NCI-H2171 treated with DMSO at 0.1 percent for 48 hours (cell line): ENCODE measurements around the gene CREG2.

ENCODE experiments used
- DNase-seq: peaks from one replicate; lab custom pipeline; 2025; lab: John Stamatoyannopoulos, UW

The CREG2 gene

DNA sequence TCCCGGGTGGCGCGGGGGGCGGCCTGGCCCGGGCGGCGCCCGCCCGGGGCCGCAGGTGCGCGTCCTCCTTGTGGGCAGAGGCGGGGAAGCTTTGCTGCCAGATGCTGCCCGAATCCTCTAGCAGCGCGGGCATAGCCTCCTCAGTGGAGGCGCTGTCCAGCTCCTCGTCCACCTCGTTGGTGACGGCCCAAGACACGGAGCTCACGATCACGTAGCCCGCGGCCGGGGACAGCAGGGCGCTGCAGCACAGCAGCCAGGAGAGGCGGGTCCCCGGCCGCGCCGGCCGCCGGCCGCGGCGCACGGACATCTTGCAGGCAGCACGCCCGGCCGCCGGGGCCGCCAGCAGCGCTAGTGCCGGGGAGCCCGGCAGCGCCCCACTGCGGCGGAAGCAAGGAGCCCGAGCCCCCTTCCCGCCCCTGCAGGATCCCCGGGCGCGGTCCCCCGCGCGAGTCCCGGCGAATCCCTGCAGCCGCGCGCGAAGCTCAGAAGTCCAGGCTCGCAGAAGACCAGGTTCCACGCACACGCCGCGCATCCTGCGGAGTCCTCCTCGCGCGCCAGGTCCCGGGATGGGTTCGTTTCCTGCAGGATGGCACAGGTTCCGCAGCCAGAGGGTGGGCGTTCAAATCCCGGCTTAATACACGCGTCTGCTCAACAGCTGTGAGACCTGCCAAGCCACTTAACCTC, at the start of gene CREG2:
Gene CREG2 (minus strand): TSS at position 353 of the 684 bp plus-strand sequence. CDS start 46 bp downstream, at position 307.
- DNase-seq = peak; percentile 41

DNA sequence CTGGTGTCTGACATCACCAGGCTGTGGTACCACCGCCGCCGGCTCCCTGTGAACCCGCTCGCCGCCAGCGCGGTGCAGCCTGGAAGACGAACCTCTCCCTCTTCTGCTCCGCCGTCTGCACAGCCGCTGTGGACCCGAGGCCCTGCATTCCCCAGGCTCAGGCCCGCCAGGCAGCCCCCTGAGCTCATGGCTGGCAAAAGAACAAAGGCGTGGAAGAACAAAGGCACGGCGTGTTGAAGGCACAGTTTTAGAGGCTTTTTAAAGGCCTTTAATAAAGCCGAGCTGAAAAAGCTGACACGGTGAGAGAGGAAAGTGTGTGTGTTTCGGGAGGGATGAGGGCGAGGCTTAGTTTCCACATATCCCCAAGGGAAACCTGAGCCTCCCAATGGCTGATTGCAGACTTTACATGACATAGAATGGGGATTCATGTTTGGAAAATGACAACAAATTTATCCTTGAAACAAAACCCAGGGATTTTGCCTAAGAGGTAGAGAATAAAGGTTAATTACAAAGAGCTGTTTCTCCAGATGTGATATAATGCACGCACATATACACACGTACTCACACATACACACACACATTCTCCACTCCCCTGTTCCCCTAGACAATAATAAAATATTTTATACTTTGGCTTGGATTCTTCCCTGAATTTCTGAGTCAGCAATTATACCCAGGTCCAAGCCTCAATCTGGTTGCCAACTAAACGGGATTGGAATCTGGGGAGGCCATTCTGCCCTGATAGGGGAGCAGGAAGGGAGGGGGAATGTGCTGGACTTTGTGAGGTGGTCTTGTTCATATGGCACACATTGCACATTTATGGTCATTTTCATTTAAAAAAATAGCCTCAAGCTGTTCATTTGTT, 47.9 kb upstream of the CREG2 start:
- DNase-seq = no peak

- no peak for DNase-seq
Measured at GRCh38 chr2:101433465-101433864, 46.2 kb upstream of the CREG2 start.

DNA sequence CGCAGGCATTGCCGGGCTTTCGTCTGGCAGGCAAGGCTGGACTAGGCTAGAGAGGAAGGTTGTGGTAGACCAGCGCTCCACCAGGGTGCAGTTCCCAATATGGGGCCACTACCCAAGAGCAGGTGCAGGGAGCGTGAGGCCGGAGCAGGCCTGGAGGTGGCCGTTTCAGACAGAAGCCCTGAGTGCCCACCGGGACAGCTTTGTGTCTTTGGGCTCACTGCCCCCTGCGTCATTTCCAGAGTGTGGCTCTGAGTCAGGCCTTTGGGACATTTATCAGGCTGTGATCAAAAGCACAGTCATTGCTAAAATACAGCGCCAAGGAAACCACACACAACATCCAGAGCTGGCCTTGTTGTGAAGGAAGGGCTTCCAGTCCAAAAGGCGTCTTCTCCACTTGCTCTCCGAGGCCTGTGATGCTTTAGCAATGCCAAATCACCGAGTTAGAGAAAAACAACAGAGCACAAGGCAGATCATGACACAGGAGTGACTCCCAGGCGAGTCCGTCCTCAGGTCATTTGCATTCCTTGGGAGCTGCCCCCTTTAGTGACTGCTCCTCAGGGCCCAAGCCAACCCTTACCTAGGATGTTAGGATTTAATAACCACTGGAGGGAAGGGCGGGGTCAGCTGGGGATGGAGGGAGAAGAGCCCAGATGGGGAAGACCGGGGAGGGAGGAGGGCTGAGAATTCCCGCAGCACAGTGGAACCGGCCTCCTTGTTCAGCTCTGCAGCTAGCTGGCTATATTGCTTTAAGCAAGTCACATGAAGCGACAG, 45.3 kb upstream of the CREG2 start:
- no peak for DNase-seq

DNA sequence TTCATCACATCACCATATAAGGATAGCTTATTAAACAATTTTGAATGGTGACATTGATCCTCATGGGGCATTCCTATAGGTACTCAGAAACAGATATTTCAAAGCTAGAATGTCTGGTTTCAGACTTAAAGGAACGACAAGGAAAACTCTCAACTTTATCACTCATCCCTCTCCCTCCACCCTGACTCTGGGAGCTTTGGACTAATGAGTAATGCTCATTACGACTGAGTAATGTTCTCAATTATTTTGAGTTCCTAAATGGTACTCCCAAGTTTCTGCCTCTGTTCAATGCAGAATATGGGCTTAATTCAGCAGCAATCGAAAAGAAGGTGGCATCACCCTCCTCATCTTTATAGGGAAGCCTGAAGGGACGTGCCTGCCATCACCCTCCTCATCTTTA, 44.2 kb upstream of the CREG2 start:
- no peak for DNase-seq

DNA sequence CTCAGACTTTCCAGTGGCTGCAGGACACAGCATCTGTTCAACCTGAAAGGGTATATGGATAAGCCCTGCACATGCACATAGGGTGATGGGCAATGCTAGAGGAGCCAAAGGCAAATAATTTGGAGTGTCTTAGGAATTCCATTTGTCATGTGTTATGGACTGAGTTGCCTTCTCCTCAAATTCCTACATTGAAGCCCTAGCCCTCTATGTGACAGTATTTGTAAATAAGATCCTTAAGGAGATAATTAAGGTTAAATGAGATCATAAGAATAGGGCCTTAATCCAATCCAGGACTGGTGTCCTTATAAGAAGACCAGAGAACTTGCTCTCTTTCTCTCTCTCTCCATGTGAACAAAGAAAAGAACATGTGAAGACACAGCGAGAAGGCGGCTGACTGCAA, 42.9 kb upstream of the CREG2 start:
- DNase-seq = no peak

- DNase-seq = no peak
Measured at GRCh38 chr2:101429453-101429852, 42.1 kb upstream of the CREG2 start.

- no peak for DNase-seq
Measured at GRCh38 chr2:101428422-101429176, 41.3 kb upstream of the CREG2 start.

DNA sequence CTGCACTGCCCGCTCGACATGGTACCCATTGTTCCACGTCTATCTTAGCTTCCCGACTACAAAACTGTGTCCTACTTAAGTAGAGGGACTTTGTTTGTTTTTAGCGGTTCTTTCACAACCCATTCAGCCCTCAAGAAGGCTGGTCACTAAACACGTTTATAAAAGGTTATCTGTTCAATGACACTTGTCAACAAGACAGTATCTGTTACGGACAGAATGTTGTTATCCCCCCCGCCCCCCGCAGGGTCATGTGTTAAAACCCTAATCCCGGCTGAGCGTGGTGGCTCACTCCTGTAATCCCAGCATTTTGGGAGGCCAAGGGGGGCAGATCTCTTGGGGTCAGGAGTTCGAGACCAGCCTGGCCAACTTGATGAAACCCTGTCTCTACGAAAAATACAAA, 40.4 kb upstream of the CREG2 start:
- no peak for DNase-seq

DNA sequence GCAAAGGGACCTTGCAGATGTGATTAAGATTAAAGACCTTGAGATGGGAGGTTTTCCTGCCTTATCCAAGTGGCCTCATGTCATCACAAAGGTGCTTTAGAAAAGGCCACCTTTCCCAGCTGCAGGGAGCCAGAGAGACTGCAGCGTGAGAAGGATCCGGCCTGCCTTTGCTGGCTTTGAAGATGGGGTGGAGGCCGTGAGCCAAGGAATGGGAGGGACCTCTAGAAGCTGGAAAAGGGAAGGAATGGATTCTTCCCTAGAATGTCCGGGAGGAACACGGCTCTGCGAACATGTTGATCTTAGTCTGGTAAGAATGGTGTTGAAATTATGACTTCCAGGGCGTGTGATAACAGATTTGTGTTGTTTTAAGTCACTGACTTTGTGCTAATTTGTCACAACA, 39.9 kb upstream of the CREG2 start:
- DNase-seq = no peak

GRCh38 chr2:101426822-101427221, 39.5 kb upstream of the CREG2 start:
- DNase-seq = no peak

GRCh38 chr2:101420623-101421022, 33.3 kb upstream of the CREG2 start:
- DNase-seq = no peak

- DNase-seq = peak; percentile 67
Measured at GRCh38 chr2:101419096-101419663, 31.9 kb upstream of the CREG2 start.

GRCh38 chr2:101418460-101419095, 31.3 kb upstream of the CREG2 start:
- DNase-seq = no peak

DNA sequence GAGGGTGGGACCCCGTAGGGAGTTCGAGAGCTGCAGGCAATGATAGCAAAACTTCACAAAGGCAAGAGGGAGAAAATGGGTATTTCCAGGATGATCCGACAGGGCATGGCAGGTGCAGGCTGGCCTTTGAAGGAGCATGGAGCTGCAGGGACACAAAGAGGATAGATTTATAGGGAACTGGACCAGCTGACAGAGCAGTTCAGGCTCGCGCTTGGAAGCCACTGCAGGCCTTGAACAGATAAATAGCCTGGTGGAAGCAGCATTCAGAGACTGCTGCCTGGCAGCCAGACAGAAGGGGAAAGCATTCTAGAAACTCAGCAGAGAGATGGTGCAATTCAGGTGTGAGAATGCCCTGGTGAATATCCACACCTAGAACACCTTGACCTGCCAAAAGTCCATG, 29.3 kb upstream of the CREG2 start:
- DNase-seq = no peak

DNA sequence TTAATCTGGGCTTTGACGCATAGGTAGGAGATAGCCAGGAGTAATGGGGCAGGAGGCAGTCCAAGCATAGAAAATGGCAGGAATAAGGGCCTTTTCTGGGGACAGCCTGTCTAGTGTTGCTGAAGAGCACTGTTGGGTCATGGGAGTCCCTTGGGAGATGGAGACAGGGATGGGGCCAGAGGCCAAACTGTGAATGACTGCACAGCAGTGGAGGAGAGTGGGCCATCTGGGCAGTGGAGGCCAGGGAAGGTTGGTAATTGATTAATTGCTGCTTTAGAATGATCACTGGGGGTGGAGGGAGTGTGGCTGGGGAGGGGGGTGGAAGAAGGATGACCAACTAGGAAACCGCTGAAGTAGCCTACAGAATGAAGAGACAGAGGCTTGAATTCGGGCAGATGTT, 28.6 kb upstream of the CREG2 start:
- DNase-seq = no peak

DNA sequence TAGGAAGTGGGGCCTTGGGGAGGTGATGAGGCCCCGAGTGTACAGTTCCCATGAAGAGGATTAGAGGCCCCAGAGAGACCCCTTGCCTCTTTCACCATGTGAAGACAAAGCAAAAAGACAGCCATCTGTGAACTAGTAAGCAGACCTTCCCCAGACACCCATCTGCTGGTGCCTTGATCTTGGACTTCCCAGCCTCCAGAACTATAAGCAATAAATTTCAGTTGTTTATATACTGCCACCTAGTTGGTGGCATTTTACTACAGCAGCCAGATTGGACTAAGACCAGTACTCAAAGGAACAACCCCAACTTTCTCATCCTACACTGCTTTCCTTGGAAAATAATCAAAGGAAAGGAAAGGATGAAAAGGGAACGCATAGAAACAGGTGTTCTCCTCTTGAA, 27.9 kb upstream of the CREG2 start:
- DNase-seq = no peak

- no peak for DNase-seq
Measured at GRCh38 chr2:101412092-101412694, 24.9 kb upstream of the CREG2 start.

GRCh38 chr2:101410746-101411145, 23.4 kb upstream of the CREG2 start:
- DNase-seq = no peak

DNA sequence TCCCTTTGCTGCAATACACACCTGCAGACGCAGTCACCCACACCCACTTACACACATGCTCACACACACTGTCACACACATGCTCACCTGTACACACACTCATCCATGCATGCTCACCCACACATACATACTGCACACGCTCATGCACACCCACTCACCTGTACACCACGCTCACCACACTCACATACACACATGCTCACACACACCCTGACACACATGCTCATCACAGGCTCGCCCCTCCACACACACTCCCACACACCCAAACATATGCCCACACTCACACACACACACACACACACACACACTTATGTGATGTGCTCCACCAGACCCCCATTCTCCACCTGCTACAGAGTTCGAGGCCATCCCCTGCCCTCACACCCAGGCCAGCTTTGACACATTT, 22.8 kb upstream of the CREG2 start:
- DNase-seq = no peak

DNA sequence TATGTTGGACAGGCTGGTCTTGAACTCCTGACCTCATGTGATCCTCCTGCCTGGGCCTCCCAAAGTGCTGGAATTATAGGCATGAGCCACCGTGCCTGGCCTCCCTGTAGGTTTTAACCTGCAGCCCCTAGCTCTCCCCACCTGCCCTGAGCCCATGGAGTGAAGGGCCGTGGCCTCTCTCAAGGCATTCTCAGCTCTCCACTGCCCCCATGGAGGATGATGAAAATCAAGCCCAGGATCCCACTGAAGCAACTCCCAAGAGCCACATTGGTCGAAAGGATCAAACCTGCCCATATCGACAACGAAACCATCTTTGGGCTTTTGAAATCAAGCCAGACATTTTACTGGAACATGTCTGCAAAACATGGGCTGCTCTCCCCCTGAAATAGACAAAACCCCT, 22.4 kb upstream of the CREG2 start:
- DNase-seq = no peak
